ENCODE results near the gene CACNB4. TPM values are rescaled to one million over a fixed set of nuclear protein-coding genes. Genes with fewer than 3 reads are reported as not detected.
"Not testable (repeated sequence)": the region's sequence is repeated elsewhere in the genome, so short reads cannot be mapped to it uniquely, and the experiment has no call there.

CACNB4 gene
- total RNA-seq, 1 experiment from 2014 or later: 4.4 TPM

DNA sequence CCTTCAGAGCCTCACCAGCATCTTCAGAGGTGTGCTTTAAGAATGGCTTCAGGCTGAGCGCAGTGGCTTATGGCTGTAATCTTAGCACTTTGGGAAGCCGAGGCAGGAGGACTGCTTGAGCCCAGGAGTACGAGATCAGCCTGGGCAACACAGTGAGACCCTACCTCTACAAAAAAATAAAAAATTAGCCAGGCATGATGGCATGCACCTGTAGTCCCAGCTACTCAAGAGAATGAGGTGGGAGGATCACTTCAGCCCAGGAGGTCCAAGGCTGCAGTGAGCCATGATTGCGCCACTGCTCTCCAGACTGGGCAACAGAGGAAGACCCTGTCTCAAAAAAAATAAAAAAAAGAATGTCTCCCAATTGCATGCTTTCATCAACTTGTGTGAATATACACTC, 137.3 kb downstream of the CACNB4 start:
- in situ Hi-C loops (cut with HindIII; ENCODE audit: low sequenced_read_pairs): no loop called here
- no peak for DNase-seq (ENCODE audit: low spot score)

DNA sequence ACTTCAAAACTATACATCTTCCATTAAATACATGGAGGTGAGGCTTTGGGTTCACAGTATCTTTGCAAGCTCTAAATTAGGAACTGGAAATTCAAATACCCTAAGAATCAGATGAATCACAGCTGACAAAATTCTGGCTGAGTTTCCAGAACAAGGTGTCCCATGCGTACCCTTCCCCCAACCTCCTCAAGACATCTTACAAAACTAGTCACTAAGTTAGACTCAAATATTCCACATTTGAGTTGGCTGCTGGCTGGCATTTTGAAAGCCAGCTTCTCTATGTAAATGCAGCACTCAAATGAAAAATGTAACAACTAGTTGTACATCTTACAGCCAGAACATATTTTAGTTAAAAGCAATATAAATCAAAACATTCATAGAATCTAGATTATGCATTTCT, 139.6 kb downstream of the CACNB4 start:
- in situ Hi-C loops (cut with HindIII; ENCODE audit: low sequenced_read_pairs): no loop called here
- no peak for DNase-seq (ENCODE audit: low spot score)

DNA sequence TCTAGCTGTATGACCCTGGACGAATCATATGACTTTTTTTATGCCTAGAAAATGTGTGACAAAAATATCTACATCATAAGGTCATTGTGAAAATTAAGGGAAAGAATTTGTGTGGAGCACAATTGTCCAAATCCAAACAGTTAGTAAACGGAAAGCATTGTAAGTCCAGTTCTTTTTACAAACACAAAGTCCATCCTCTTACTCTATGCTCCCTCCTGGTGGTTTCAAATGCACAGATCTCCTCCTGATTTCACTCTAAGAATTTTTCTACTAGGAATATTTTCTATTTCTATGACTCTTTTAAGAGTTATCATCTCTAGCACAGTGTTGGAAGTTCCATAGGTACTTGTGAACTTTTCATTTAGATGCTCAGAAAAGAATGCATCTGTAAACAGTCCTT, 145.4 kb downstream of the CACNB4 start:
- no peak for DNase-seq (ENCODE audit: low spot score)
- in situ Hi-C loops (cut with HindIII; ENCODE audit: low sequenced_read_pairs): no loop called here

DNA sequence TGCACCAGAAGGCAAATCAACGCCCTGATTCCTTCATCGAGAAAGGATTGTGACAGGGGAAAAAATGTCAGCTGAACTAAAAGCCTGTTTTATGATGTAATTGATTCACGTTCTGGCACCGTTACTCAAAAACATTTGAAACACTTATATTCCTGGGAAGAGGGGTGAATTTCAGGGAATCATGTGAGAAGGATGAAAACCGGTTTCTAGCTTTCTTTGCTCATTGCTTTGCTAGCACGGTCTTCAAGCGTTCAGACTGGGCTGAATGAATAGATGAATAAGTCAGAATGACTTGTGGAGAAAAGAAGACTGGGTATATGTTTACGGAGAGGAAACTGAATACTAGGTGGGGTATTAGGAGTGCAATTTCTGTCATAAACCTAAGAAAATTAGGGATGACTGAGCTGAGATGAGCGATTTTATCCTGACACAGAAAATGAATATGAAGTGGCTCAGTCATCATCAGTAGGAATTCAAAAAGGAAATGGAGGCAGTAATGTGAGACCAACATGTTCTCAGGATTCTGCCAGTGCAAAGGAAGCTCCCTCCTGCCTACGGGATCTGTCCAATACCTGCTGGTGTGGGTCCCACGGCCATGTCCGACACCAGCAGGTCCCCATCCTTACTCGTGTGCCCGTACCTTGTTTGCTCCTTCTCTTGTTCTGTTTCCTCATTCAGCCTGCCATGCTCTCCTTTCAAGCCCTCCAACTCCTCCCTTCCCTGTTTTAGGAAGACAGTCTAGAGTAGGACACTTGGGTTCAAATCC, 146.0 kb downstream of the CACNB4 start:
- peak; percentile 69 for DNase-seq (ENCODE audit: low spot score)
- in situ Hi-C loops (cut with HindIII; ENCODE audit: low sequenced_read_pairs): no loop called here

DNA sequence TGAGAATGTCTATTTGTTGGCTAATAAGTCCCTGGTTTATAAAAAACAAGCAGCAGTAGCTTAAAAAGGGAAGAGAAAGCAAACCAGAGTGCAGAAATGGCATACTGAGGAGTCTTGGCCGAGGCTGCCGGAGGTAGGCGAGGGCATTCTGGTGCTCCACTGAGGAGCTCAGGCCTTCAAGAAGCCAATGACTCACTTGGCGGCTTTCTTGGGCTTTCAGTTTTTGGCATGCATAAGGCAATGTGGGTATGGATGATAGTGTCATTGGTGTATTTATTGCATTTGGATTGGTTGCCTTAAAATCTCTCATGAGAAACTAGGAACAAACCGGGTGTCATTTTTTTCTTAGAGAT, 151.1 kb downstream of the CACNB4 start:
- in situ Hi-C loops (cut with HindIII; ENCODE audit: low sequenced_read_pairs): no loop called here
- peak; percentile 79 for DNase-seq (ENCODE audit: low spot score)

DNA sequence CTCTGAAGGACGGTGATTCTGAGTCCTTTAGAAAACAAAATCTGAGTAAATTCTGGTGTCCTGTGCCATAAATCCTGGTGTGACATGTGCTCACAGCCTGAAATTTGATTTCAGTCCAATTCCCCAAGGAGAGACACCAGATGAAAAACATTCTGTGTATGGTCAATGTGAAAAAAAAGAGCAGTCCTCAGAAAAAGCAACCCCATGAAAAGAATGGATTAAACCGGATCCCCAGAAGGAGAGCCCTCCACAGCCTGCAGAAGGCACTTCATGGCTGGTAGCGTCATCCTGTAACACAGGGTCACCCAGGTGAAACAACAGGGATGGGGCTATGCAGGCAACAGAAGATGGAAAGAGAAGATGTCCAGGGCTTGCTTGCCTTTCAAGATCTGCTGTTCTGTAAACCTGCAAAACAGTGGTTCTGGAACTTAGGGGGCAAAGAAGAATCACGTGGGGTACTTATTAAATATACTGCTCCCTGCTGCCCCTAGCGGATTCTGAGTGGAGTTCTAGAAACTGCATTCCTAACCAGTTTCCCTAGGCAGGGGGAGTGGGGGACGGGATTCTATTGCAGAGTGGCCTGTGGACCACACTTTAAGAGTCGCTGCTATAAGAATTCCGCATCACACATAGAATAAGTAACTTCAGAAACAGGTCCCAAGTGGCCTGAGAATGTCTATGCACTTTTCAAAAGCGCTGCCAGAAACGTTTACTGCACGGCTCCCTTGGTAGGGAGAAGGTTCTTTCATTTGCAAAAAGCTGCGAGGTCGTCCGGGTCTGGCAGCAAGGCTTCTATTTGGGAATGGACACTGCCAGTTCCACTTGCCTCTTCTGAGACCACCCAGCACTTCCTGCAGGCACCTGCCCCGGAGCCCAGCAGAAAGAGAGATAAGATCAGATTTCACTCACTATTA, 151.7 kb downstream of the CACNB4 start:
- DNase-seq (ENCODE audit: low spot score): peak; percentile 86

DNA sequence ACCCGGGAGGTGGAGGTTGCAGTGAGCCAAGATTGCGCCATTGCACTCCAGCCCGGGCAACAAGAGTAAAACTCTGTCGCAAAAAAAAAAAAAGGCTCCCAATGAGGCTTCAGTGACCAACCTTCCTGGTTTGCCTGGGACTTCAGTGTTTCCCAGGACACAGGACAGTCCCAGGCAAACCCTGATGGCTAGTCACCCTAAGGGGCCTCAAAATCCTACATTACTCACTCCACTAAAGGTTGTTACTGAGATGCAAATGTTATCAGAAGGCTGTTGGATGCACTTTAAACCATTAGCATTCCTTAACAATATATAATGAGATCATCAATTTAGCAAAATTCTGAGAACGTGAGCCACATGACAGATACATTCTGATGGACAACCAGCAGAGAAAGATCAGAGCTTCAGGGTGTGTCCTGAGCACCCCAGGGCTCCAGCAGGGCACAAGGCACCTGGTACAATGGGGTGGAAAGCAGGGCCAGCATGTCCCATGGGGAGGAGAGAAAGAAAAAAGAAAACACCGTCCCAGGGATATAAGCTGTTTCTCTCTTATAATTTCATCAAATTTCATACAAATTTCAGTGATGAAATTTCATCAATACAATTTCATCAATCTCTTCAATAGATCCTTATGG, 152.5 kb downstream of the CACNB4 start:
- in situ Hi-C loops (cut with HindIII; ENCODE audit: low sequenced_read_pairs): no loop called here
- no peak for DNase-seq (ENCODE audit: low spot score)

More for the DNA sequence above, 151.7 kb downstream of the CACNB4 start:
- in situ Hi-C loops (cut with HindIII; ENCODE audit: low sequenced_read_pairs): no loop called here

DNA sequence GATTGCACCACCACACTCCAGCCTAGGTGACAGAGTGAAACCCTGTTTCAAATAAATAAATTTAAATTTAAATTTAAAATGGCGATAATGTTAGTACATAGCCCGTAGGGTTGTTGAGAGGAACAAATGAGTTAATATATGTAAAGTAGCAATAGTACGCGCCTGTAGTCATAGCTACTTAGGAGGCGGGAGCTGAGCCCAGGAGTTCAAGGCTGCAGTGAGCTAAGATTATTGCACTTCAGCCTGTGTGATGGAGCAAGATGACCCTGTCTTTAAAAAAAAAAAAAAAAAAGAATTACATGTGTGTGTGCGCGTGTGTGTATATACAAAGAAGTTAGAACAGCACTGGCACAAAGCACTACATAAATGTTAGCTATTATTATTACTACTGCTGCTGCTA, 153.2 kb downstream of the CACNB4 start:
- in situ Hi-C loops (cut with HindIII; ENCODE audit: low sequenced_read_pairs): no loop called here
- no peak for DNase-seq (ENCODE audit: low spot score)

DNA sequence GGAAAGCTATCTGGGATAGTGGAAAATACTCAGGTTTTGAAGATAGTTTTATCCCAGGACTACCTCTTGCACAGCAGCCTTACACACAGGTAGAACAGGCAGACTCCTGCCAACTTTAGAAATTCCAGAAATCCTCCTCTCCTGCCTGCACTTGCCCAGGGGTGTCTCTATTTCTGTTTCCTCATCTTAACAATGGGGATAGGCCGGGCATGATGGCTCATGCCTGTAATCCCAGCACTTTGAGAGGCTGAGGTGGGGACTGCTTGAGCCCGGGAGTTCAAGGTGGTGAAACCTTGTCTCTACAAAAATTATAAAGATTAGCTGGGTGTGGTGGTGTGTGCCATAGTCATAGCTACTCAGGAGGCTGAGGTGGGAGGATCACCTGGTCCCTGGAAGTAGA, 153.7 kb downstream of the CACNB4 start:
- in situ Hi-C loops (cut with HindIII; ENCODE audit: low sequenced_read_pairs): no loop called here
- no peak for DNase-seq (ENCODE audit: low spot score)

DNA sequence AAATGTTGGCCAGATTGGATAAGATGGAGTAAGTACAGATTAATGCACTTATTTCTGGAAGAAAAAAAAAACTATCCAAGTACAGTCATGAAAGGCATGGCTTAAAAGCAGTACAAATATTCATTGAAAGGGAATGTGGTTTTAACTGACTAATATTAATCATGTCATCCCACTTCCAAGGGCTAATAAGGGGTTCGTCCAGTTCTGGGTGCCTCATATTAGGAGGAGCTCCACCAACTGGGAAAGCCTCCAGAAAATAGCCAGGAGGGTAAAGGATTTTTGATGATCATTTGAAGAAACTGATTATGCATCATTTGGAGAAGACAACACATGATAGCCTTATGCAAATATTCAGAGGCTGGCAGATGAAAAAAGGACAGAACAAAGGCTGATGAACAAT, 155.4 kb downstream of the CACNB4 start:
- DNase-seq (ENCODE audit: low spot score): no peak

DNA sequence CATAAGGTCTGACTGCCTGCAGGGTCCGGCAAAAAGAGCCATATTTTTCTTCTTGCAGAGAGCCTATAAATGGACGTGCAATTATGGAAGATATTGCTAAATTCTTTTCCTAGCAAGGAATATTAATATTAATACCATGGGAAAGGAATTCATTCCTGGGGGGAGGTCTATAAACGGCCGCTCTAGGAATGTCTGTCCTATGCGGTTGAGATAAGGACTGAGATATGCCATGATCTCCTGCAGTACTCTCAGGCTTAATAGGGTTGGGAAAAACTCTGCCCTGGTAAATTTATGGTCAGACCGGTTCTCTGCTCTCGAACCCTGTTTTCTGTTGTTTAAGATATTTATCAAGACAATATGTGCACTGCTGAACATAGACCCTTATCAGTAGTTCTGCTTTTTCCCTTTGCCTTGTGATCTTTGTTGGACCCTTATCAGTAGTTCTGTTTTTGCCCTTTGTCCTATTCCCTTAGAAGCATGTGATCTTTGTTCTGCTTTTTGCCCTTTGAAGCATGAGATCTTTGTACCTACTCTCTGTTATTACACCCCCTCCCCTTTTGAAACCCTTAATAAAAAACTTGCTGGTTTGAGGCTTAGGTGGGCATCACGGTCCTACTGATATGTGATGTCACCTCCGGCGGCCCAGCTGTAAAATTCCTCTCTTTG, 156.2 kb downstream of the CACNB4 start:
- in situ Hi-C loops (cut with HindIII; ENCODE audit: low sequenced_read_pairs); DNase-seq (ENCODE audit: low spot score): not testable (repeated sequence)

More for the DNA sequence above, 155.4 kb downstream of the CACNB4 start:
- in situ Hi-C loops (cut with HindIII; ENCODE audit: low sequenced_read_pairs): no loop called here

DNA sequence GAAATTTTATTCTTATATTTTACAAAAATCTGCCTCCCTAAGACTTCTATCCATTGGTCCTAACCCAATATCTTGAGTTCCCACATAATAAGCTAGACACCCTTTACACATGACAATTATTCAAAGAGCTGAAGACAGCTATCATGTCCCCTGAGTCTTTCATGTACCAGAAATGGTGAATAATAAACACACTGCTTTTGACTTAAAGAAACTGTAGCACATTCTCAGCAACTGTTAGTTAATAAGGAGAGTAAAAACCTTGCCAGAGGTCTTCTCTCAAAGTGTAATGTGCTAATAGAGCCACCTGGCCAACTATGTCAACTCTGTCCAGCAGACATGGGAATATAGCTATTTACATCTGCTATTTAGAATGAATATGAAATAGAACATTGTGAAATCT, 160.9 kb downstream of the CACNB4 start:
- in situ Hi-C loops (cut with HindIII; ENCODE audit: low sequenced_read_pairs): no loop called here
- DNase-seq (ENCODE audit: low spot score): no peak

DNA sequence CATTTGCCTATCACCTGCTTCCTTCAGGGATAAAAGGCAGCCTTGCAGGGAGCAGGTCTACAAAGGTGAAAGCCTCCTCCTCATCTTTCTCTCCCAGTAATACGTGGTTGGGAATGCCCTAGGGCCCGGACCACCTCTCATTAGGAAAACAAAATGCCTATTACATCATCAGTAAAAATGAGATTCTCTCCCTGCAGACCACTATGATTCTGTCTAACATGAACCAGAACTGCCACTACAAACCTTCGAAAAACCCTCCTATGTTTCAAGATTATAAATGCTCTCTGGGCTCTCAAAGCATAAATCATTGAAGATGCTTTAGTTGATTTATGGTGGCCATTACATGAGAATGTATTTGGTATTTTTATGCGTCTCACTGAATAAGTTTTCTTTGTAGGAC, 162.2 kb downstream of the CACNB4 start:
- in situ Hi-C loops (cut with HindIII; ENCODE audit: low sequenced_read_pairs): no loop called here
- DNase-seq (ENCODE audit: low spot score): no peak

DNA sequence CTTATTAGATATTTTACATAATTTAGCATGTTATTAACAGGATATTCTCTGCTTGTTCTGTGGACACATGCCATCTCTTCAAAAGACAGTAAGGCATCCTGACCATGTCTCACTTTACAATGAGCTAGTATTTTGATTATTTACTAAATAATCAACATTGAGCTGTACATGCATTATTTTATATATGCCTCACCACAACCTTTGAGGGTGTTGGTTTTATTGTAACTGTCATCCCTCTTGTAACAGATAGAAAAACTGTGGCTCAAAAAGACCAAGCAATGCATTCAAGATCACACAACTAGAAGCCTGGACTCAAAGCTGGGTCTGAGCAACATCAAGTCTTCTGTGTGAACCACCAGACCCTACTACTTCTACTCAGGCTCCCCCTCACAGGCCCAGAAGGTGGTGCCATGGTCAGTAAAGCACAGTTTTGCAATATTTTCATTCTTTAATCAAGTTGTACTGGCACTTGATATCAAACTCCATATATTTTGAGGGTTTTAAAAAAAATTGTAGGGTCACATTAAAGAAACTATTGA, 165.5 kb downstream of the CACNB4 start:
- in situ Hi-C loops (cut with HindIII; ENCODE audit: low sequenced_read_pairs): no loop called here
- DNase-seq (ENCODE audit: low spot score): no peak

DNA sequence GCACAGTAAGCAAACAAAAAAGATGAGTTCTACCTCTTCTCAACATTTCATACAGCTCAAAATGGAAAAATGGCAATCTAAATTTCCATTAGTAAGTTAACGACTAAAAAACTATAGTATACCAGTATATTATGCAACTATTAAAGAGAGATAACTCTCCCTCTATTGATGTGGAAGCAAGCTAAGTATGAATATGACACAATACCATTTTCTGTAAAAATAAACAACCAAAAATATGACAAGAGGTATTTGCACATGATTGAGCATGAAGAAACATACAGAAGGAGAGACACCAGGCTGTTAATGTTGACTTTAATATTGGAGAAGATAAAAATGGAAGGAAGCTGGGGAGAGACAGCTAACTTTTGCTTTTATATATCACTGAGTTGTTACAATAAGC, 167.1 kb downstream of the CACNB4 start:
- in situ Hi-C loops (cut with HindIII; ENCODE audit: low sequenced_read_pairs): no loop called here
- no peak for DNase-seq (ENCODE audit: low spot score)

DNA sequence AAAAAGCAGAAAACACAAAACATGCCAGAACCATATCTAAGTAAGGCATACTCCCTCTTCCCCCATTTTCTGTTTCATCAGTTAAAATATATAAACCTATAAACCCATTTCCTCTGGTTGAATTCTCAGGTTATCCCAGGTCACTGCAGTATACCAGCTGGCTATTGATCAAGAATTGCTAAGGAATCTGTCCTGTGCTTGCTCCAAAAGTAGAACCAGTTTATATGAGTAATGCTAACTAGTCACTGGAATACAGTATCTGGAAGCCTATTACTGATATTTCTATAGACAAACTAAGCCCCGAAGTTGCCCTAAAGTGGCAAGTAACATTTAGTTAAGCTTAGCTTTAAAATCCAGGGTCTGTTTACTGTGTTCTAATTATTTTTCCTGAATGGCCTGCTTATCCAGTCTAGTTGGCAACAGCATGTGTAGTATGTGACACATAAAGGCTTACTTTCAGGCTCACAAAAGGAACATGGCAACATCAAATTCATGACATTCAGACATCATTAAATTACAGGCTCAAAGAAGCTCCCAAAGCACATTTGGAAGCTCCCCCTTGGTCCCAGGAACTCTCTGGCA, 167.7 kb downstream of the CACNB4 start:
- no peak for DNase-seq (ENCODE audit: low spot score)
- in situ Hi-C loops (cut with HindIII; ENCODE audit: low sequenced_read_pairs): no loop called here

DNA sequence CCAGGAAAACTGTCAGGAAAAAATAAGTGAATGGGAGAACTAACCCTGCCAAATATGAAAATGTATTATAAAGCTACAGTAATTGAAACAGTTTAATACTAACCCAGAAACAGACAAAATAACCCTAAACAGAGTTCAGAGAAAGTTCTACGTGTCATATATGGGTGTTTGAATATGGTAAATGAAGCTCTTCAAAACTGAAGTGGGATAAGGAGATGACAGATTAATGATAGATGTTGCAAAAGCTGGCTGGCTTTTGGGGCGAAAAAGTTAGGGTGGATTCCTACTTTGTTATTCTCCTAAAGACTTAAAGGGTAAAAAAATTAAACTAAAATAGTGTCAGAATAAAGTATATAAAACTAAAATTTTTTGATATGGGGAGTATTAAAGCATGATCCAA, 168.8 kb downstream of the CACNB4 start:
- no peak for DNase-seq (ENCODE audit: low spot score)
- in situ Hi-C loops (cut with HindIII; ENCODE audit: low sequenced_read_pairs): no loop called here

DNA sequence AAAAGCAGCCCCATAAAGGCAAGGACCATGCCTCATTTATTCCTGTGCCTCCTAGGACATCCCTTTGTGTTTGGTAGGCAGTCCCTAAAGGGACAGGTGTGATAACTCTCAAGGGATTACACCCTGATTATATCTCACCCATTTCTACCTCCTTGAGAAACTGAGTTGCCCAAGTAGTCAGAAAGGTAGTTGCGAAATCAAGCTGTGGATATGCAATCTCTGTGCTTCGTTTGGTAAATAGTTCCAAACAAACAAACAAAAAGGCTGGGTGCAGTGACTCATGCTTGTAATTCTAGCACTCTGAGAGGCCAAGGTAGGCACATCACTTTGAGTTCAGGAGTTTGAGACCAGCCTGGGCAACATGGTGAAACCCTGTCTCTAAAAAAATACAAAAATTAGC, 170.5 kb downstream of the CACNB4 start:
- no peak for DNase-seq (ENCODE audit: low spot score)
- in situ Hi-C loops (cut with HindIII; ENCODE audit: low sequenced_read_pairs): no loop called here
